ENCODE results near the gene EXTL1.

DNA sequence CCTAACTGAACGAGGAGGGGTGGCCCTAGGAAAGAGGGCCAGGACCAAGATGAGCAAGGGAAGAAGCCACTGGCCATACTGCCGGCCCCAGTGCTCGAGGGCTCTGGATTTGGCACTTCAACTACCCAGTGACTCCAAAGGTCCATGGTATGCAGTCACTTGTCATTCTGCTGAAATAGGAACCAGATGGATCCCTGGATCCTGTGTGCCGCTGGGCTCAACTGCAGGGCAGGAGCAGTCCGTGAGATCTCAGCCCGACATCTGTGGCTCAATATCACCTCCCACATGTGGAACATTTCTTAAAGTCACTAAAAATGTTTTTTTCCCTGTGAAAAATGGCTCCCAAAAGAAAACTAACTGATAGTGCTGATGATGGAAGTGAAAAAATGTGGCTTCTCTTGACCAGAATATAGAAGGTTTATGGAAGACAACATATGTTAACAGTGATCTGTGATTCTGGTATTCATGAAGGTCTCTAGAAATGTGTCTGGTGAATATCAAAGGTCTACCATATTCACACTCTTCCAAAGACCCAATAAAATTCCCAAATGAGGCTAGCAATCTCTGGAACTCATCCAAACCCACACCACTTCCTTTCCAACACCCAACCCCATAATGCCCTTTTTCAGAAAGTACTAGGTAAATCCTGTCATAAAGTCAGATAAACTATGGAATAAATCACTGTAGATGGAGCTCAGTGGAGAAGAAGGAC lies 47.8 kb upstream of the EXTL1 start:
- TF ChIP-seq, protein P1, sequence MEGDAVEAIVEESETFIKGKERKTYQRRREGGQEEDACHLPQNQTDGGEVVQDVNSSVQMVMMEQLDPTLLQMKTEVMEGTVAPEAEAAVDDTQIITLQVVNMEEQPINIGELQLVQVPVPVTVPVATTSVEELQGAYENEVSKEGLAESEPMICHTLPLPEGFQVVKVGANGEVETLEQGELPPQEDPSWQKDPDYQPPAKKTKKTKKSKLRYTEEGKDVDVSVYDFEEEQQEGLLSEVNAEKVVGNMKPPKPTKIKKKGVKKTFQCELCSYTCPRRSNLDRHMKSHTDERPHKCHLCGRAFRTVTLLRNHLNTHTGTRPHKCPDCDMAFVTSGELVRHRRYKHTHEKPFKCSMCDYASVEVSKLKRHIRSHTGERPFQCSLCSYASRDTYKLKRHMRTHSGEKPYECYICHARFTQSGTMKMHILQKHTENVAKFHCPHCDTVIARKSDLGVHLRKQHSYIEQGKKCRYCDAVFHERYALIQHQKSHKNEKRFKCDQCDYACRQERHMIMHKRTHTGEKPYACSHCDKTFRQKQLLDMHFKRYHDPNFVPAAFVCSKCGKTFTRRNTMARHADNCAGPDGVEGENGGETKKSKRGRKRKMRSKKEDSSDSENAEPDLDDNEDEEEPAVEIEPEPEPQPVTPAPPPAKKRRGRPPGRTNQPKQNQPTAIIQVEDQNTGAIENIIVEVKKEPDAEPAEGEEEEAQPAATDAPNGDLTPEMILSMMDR (conservative IDR thresholded peaks at IDR 0.05; ENCODE audit: low read depth, low read length) = no peak
- TF ChIP-seq, protein P2, sequence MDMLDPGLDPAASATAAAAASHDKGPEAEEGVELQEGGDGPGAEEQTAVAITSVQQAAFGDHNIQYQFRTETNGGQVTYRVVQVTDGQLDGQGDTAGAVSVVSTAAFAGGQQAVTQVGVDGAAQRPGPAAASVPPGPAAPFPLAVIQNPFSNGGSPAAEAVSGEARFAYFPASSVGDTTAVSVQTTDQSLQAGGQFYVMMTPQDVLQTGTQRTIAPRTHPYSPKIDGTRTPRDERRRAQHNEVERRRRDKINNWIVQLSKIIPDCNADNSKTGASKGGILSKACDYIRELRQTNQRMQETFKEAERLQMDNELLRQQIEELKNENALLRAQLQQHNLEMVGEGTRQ (IDR thresholded peaks at IDR 0.05; ENCODE audit: low read depth, low read length) = no peak
- no peak for TF ChIP-seq MAFK (IDR thresholded peaks at IDR 0.05; ENCODE audit: low read depth, low read length)
- no peak for TF ChIP-seq BHLHE40 (IDR thresholded peaks at IDR 0.05; ENCODE audit: low read depth, low read length)
- TF ChIP-seq RFX5 (IDR thresholded peaks at IDR 0.05; ENCODE audit: low read depth, low read length) = no peak
- no peak for TF ChIP-seq MAZ (IDR thresholded peaks at IDR 0.05; ENCODE audit: borderline replicate concordance, low read depth, low read length)
- no peak for TF ChIP-seq POLR2A (IDR thresholded peaks at IDR 0.05; ENCODE audit: low read depth, low read length)
- no peak for TF ChIP-seq MXI1 (IDR thresholded peaks at IDR 0.05; ENCODE audit: borderline replicate concordance, low read depth, low read length)
- no peak for TF ChIP-seq RCOR1 (IDR thresholded peaks at IDR 0.05; ENCODE audit: insufficient replicate concordance, low read length)
- no peak for TF ChIP-seq FOS (IDR thresholded peaks at IDR 0.05; ENCODE audit: low read depth, low read length)
- no peak for TF ChIP-seq SMC3 (IDR thresholded peaks at IDR 0.05; ENCODE audit: low read depth, low read length)

Measured in IMR-90 (cell line).